ENCODE data around the gene ECI2. TPM values are rescaled to one million over a fixed set of nuclear protein-coding genes. Genes with fewer than 3 reads are reported as not detected.

ECI2 gene
- total and polyA plus RNA-seq, 8 donors: 26.8 to 79.6 (median 49.6) TPM

DNA sequence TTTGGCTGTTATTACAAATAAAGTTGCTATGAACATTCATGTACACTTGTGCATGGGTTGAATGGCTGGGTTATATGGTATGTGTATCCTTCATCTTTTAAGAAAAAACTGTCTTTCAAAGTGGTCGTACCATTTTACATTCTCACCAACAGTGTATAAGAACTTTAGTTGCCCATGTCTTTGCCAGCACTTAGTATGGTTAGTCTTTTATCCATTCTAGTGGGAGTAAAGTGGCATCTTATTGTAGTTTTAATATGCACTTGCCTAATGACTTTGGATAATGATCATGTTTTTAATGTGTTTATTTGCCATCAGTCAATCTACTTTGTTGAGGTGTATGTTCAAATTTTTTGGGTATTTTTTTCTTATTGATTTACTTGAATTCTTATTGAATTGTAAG lies 32.5 kb upstream of the ECI2 start:
- Histone ChIP-seq H3K36me3 (no peaks in the 10 kb centered on the region), H3K27ac (no peak overlapping the region), H3K4me1 (no peaks in the 10 kb centered on the region), H3K27me3 (no peaks in the 10 kb centered on the region), H3K4me3 (no peak overlapping the region), H3K9me3 (no peaks in the 10 kb centered on the region)
- ATAC-seq: no peak
- WGBS, 2 donors: 86 to 89% methylated on average over 1 of the region's 1 CpG
- FAIRE-seq: no peak
- no peak for DNase-seq
- intact Hi-C loops (cut with DNase I): no loop called here
- TF ChIP-seq, protein P1, sequence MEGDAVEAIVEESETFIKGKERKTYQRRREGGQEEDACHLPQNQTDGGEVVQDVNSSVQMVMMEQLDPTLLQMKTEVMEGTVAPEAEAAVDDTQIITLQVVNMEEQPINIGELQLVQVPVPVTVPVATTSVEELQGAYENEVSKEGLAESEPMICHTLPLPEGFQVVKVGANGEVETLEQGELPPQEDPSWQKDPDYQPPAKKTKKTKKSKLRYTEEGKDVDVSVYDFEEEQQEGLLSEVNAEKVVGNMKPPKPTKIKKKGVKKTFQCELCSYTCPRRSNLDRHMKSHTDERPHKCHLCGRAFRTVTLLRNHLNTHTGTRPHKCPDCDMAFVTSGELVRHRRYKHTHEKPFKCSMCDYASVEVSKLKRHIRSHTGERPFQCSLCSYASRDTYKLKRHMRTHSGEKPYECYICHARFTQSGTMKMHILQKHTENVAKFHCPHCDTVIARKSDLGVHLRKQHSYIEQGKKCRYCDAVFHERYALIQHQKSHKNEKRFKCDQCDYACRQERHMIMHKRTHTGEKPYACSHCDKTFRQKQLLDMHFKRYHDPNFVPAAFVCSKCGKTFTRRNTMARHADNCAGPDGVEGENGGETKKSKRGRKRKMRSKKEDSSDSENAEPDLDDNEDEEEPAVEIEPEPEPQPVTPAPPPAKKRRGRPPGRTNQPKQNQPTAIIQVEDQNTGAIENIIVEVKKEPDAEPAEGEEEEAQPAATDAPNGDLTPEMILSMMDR (IDR thresholded peaks at IDR 0.05): no peak

DNA sequence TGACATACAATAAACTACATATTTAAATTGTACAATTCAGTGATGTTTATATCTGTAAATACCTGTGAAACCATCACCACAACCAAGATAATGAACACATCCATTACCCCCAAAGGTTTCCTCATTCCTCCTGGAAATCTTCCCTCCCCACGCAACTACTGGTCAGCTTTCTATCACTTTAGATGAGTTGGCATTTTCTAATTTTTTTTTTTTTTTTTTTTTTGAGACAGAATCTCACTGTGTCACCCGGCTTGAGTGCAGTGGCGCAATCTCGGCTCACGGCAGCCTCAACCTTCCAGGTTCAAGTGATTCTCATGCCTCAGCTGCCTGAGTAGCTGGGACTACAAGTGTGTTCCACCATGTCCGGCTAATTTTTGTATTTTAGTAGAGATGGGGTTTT lies 31.7 kb upstream of the ECI2 start:
- no peak overlapping the region for H3K4me3 ChIP-seq
- H3K27ac ChIP-seq: no peak overlapping the region
- H3K27me3 ChIP-seq: no peaks in the 10 kb centered on the region
- ATAC-seq (no peak), DNase-seq (no peak), FAIRE-seq (no peak)
- no peaks in the 10 kb centered on the region for H3K9me3 ChIP-seq
- 96 to 98% methylated on average over 6 of the region's 6 CpGs for WGBS, 2 donors
- intact Hi-C loops (cut with DNase I): no loop called here
- H3K4me1 ChIP-seq: no peaks in the 10 kb centered on the region
- TF ChIP-seq, protein P1 (IDR thresholded peaks at IDR 0.05): no peak
- no peaks in the 10 kb centered on the region for H3K36me3 ChIP-seq

DNA sequence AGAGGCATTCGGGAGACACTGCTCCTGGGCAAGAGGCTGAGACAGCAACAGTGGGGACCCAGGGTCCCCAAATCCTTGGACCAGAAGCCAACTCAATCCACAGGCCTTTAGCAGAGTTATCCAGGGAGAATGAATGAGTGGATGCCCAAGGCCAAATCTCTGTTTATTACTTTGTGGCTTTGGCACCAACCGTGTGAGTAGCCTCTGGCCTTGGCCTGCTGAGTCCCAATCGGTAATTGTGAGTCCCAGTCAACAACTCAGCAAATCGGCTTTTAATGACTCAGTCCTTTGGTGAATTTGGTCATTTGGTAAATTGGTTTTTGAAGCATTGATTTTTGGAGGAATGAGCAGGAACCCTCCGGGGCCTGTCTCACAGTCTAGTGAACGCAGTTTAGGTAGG lies 29.1 kb upstream of the ECI2 start:
- no peaks in the 10 kb centered on the region for H3K9me3 ChIP-seq
- H3K27me3 ChIP-seq: no peaks in the 10 kb centered on the region
- H3K27ac ChIP-seq: no peak overlapping the region
- H3K4me3 ChIP-seq: no peak overlapping the region
- peak in 2 of 4 donors; percentile 46 to 56 for ATAC-seq
- TF ChIP-seq, protein P1 (IDR thresholded peaks at IDR 0.05): no peak
- H3K4me1 ChIP-seq: no peaks in the 10 kb centered on the region
- no peak for FAIRE-seq
- DNase-seq: no peak
- H3K36me3 ChIP-seq: no peaks in the 10 kb centered on the region
- intact Hi-C loops (cut with DNase I): no loop called here
- 53 to 55% methylated on average over 6 of the region's 6 CpGs for WGBS, 2 donors

DNA sequence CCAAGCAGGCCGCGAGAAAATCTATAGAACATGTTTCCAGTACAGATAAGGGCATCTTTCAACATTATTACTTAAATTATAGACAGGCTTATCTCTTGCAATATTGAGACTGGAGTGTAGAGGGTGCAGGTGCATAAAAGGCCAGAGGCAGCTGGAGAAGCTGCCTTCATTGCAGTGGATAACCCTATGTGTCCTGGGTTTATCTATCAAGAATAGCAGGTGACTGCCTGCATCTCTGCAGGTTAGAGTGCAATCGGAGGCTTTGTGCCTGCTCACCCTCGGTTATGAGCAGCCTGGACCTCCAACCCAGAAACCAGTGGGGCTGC lies 28.7 kb upstream of the ECI2 start:
- WGBS, 2 donors: 74 to 77% methylated on average over 4 of the region's 4 CpGs

GRCh38 chr6:4163408-4164116 lies 28.2 kb upstream of the ECI2 start:
- WGBS, 2 donors: 89 to 92% methylated on average over 10 of the region's 10 CpGs
- H3K27ac ChIP-seq: no peak overlapping the region
- H3K4me3 ChIP-seq: no peak overlapping the region
- no peaks in the 10 kb centered on the region for H3K4me1 ChIP-seq
- no peaks in the 10 kb centered on the region for H3K27me3 ChIP-seq
- H3K9me3 ChIP-seq: no peaks in the 10 kb centered on the region
- H3K36me3 ChIP-seq: no peaks in the 10 kb centered on the region
- intact Hi-C loops (cut with DNase I): no loop called here
- FAIRE-seq (no peak), DNase-seq (no peak), ATAC-seq (no peak)
- TF ChIP-seq, protein P1 (IDR thresholded peaks at IDR 0.05): no peak

More for the DNA sequence above, 28.7 kb upstream of the ECI2 start:
- no peaks in the 10 kb centered on the region for H3K36me3 ChIP-seq
- H3K9me3 ChIP-seq: no peaks in the 10 kb centered on the region
- TF ChIP-seq, protein P1 (IDR thresholded peaks at IDR 0.05): no peak
- ATAC-seq (no peak), DNase-seq (no peak), FAIRE-seq (no peak)
- no peak overlapping the region for H3K4me3 ChIP-seq
- no peaks in the 10 kb centered on the region for H3K4me1 ChIP-seq
- H3K27ac ChIP-seq: no peak overlapping the region
- no peaks in the 10 kb centered on the region for H3K27me3 ChIP-seq
- intact Hi-C loops (cut with DNase I): no loop called here
